ENCODE data around the gene HUNK.

- TF ChIP-seq, protein P1, sequence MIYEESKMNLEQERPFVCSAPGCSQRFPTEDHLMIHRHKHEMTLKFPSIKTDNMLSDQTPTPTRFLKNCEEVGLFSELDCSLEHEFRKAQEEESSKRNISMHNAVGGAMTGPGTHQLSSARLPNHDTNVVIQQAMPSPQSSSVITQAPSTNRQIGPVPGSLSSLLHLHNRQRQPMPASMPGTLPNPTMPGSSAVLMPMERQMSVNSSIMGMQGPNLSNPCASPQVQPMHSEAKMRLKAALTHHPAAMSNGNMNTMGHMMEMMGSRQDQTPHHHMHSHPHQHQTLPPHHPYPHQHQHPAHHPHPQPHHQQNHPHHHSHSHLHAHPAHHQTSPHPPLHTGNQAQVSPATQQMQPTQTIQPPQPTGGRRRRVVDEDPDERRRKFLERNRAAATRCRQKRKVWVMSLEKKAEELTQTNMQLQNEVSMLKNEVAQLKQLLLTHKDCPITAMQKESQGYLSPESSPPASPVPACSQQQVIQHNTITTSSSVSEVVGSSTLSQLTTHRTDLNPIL (CRISPR knock-in tag; IDR thresholded peaks at IDR 0.05; ENCODE audit: low read depth) = no peak
- TF ChIP-seq BACH2 (CRISPR knock-in tag; IDR thresholded peaks at IDR 0.05; ENCODE audit: borderline replicate concordance) (no peak), OSR1 (CRISPR knock-in tag; IDR thresholded peaks at IDR 0.05) (no peak), ZFP30 (CRISPR knock-in tag; IDR thresholded peaks at IDR 0.05) (no peak)
These were observed 56.7 kb downstream of the HUNK start for GRCh38 chr21:31929548-31929947.

Measured in SK-N-SH treated with all-trans-retinoic acid at 6 μM for 48 hours (cell line).